PC-3 (cell line): ENCODE data around the gene PRKCE.

Experiments used
- CTCF ChIP-seq: fragments of 300-600 bp; sonication (generic); conservative IDR thresholded peaks from 2 replicates; pipeline ENCODE4 v1.5.1; 2017; ENCODE audit warnings: antibody characterized with exemption, low read depth, mild to moderate bottlenecking, low read length
- EZH2 ChIP-seq: fragments of 300-600 bp; sonication (generic); IDR thresholded peaks from one replicate; pipeline ENCODE4 v1.6.1; 2017; ENCODE audit warnings: antibody characterized with exemption, mild to moderate bottlenecking, low read length; ENCODE audit not compliant: unreplicated experiment
- EZH2phosphoT487 ChIP-seq: fragments of 300-600 bp; sonication (generic); IDR thresholded peaks from 2 replicates; pipeline ENCODE4 v1.6.1; 2018; ENCODE audit warnings: mild to moderate bottlenecking, antibody characterized with exemption, low read length, borderline replicate concordance

- TF ChIP-seq CTCF, result no peak
- TF ChIP-seq EZH2, result no peak
- no peak for TF ChIP-seq EZH2phosphoT487
These were observed 580.2 kb downstream of the PRKCE start for GRCh38 chr2:46231721-46232120.
